Esophagus muscularis mucosa (tissue), 4 donors: ENCODE results near the gene SIX5. TPM values are rescaled to one million over a fixed set of nuclear protein-coding genes. Genes with fewer than 3 reads are reported as not detected.

ENCODE experiments used
- DNase-seq: peaks from one replicate; pipeline ENCODE4 v3.0.0-alpha.2; 2017; ENCODE audit errors: extremely low spot score
- H3K27ac ChIP-seq, 4 donors: fragments of 200-600 bp; sonication (generic); replicated peaks in 1 of 4; 1 replicate in 3 of 4; 2 replicates in 1 of 4; pipeline ENCODE4 v1.5.1; 2016 to 2019; ENCODE audit warnings: mild to moderate bottlenecking in 1 of 4
- H3K27me3 ChIP-seq, 4 donors: fragments of 200-600 bp; sonication (generic); one replicate each; pipeline versions ENCODE4 v1.5.1 to v1.6.0; 2016 to 2019
- H3K36me3 ChIP-seq, 4 donors: fragments of 200-600 bp; sonication (generic); one replicate each; pipeline ENCODE4 v1.5.1; 2016 to 2019
- H3K4me1 ChIP-seq, 4 donors: fragments of 200-600 bp; sonication (generic); one replicate each; pipeline ENCODE4 v1.5.1; 2016 to 2019
- H3K4me3 ChIP-seq, 4 donors: fragments of 200-600 bp; sonication (generic); 1 replicate in 2 of 4; 2 replicates in 2 of 4; pipeline ENCODE4 v1.5.1; 2016 to 2019; ENCODE audit warnings: mild to moderate bottlenecking in 4 of 4, moderate library complexity in 1 of 4
- H3K9me3 ChIP-seq, 4 donors: fragments of 200-600 bp; sonication (generic); 1 replicate in 3 of 4; 2 replicates in 1 of 4; pipeline ENCODE4 v1.5.1; 2016 to 2019
- CTCF ChIP-seq, 3 experiments: fragments of 200-600 bp in 2 of 3; fragments of 450-650 bp in 1 of 3; sonication (generic) in 2 of 3; IDR thresholded peaks; one replicate each; pipeline ENCODE4 v1.5.1; 2017 to 2019; ENCODE audit warnings: antibody characterized with exemption in 3 of 3, mild to moderate bottlenecking in 2 of 3, moderate library complexity in 1 of 3
- EP300 ChIP-seq: sonication (generic); formaldehyde crosslinking; IDR thresholded peaks from one replicate; pipeline ENCODE4 v1.6.1; 2017; ENCODE audit warnings: antibody characterized with exemption
- POLR2A ChIP-seq: fragments of 450-650 bp; IDR thresholded peaks from one replicate; pipeline ENCODE4 v1.6.1; 2017; ENCODE audit warnings: antibody characterized with exemption, moderate library complexity, mild to moderate bottlenecking, low read depth
- POLR2AphosphoS5 ChIP-seq, 2 donors: sonication (generic); formaldehyde crosslinking; IDR thresholded peaks; one replicate each; pipeline ENCODE4 v1.6.1; 2017; ENCODE audit warnings: antibody characterized with exemption in 2 of 2
- WGBS: methylation state at CpG from one replicate; pipeline ENCODE4 v1.1.5; 2018; 5-methylcytosine and 5-hydroxymethylcytosine counted together
- intact Hi-C: fragments of 100-400 bp; cut with DNase I; formaldehyde crosslinking; loops from one replicate; pipeline ENCODE4 v1.15.1; 2023
- total RNA-seq, 4 donors: library from RNA; depleted of rRNA; stranded (reverse); fragments of >200 nt; gene quantifications; one replicate each; pipeline versions ENCODE4 v1.1.0 to v1.2.1, GENCODE V29; 2016

Gene SIX5
- total RNA-seq, 4 donors from 2014 or later = 18.2 to 39.9 (median 28.8) TPM

GRCh38 chr19:45765702-45766295, 3.3 kb downstream of the SIX5 start:
- Histone ChIP-seq H3K9me3 (no peaks in the 10 kb centered on the region), H3K27ac (peak overlapping the region; percentile 91 to 98 (median 97)), H3K27me3 (no peaks in the 10 kb centered on the region), H3K4me3 (peak overlapping the region in 3 of 4 donors; percentile 91 to 98 (median 93)), H3K36me3 (peaks cover 0 to 7% (median 0%) of the 10 kb centered on the region in 4 donors), H3K4me1 (peaks cover 39 to 68% (median 60%) of the 10 kb centered on the region in 4 donors)
- intact Hi-C loops = loop anchor here (2.0 kb wide), 2 partner anchors 47 to 73 kb away; partner anchors contain the start of gene QPCTL
- WGBS = 54% methylated on average over 17 of the region's 23 CpGs
- DNase-seq = no peak
- TF ChIP-seq EP300 = no peak
- no peak for TF ChIP-seq POLR2A
- no peak for TF ChIP-seq CTCF (IDR thresholded peaks at IDR 0.05)
- TF ChIP-seq POLR2AphosphoS5 (IDR thresholded peaks at IDR 0.05) = no peak

- H3K4me1 ChIP-seq = peaks cover 38 to 61% (median 53%) of the 10 kb centered on the region in 4 donors
- peaks cover 0 to 7% (median 0%) of the 10 kb centered on the region in 4 donors for H3K36me3 ChIP-seq
- DNase-seq = no peak
- H3K9me3 ChIP-seq = no peaks in the 10 kb centered on the region
- WGBS = 55% methylated on average over 20 of the region's 21 CpGs
- no peaks in the 10 kb centered on the region for H3K27me3 ChIP-seq
- intact Hi-C loops = no loop called here
- peak overlapping the region in 1 of 4 donors; percentile 98 for H3K4me3 ChIP-seq
- TF ChIP-seq POLR2AphosphoS5 (IDR thresholded peaks at IDR 0.05) (peak in 1 of 2 donors; percentile 32), EP300 (no peak)
- peak overlapping the region; percentile 91 to 98 (median 97) for H3K27ac ChIP-seq
Observed at GRCh38 chr19:45764945-45765701, 3.9 kb downstream of the SIX5 start.

GRCh38 chr19:45764475-45764874, 4.6 kb downstream of the SIX5 start:
- H3K36me3 ChIP-seq = peaks cover 0 to 7% (median 0%) of the 10 kb centered on the region in 4 donors
- peak overlapping the region in 2 of 4 donors; percentile 12 to 20 for H3K4me3 ChIP-seq
- no peak for TF ChIP-seq POLR2A
- TF ChIP-seq EP300 = no peak
- TF ChIP-seq POLR2AphosphoS5 (IDR thresholded peaks at IDR 0.05) = no peak
- no peak for TF ChIP-seq CTCF (IDR thresholded peaks at IDR 0.05)
- H3K27me3 ChIP-seq = no peaks in the 10 kb centered on the region
- intact Hi-C loops = no loop called here
- no peak for DNase-seq
- WGBS = 46% methylated on average over 6 of the region's 6 CpGs
- H3K27ac ChIP-seq = peak overlapping the region; percentile 91 to 98 (median 97)
- H3K9me3 ChIP-seq = no peaks in the 10 kb centered on the region
- H3K4me1 ChIP-seq = peaks cover 38 to 55% (median 47%) of the 10 kb centered on the region in 4 donors

GRCh38 chr19:45763691-45764294, 5.3 kb downstream of the SIX5 start:
- peak overlapping the region; percentile 91 to 98 (median 97) for H3K27ac ChIP-seq
- H3K36me3 ChIP-seq = peaks cover 0 to 7% (median 0%) of the 10 kb centered on the region in 4 donors
- H3K4me1 ChIP-seq = peaks cover 38 to 55% (median 46%) of the 10 kb centered on the region in 4 donors
- intact Hi-C loops = no loop called here
- 56% methylated on average over 17 of the region's 27 CpGs for WGBS
- no peak for DNase-seq
- H3K9me3 ChIP-seq = no peaks in the 10 kb centered on the region
- peak overlapping the region in 2 of 4 donors; percentile 12 to 20 for H3K4me3 ChIP-seq
- no peaks in the 10 kb centered on the region for H3K27me3 ChIP-seq
- TF ChIP-seq CTCF (IDR thresholded peaks at IDR 0.05) (no peak), POLR2A (no peak), EP300 (no peak), POLR2AphosphoS5 (IDR thresholded peaks at IDR 0.05) (no peak)
